Measurements from ENCODE around the gene MYBPC1. TPM values are rescaled to one million over a fixed set of nuclear protein-coding genes. Genes with fewer than 3 reads are reported as not detected.

MYBPC1 gene
- polyA plus RNA-seq, 1 of the 3 experiments (the other 2 are of a cell fraction), result not detected

DNA sequence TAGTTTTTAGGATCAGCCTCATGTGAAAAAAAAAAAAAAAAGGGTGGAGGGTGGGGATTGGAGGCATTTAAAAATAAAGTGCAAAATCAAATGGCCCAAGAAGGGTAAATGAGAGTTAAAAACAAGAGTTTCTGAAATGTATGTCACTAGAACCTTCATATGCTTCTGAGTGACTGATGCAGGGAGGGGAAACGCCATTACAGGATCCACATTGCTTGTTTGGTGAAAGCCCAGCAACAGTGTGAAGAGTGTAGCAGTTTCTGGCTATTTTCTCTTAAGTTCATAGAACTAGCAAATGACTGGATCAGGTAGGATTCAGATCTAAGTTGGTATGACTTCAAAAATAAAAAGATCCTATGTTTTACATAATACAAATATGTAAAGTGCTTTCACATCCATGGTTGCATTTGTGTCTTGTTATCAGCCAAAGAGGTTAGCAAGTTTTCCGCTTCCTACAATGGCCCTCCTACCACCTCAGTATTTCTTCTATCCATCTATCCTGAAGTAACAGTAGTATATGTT, 105.6 kb downstream of the MYBPC1 start:
- ChIA-PET CTCF (no interaction called here), POLR2A (no interaction called here)
- H3K9ac ChIP-seq, result no peak overlapping the region
- no peaks in the 10 kb centered on the region for H3K36me3 ChIP-seq (replicated peaks in 1 of 2; ENCODE audit: control insufficient read depth in 1 of 2, insufficient read depth in 2 of 2, low read length in 1 of 2)
- WGBS (ENCODE audit: low lambda C conversion rate), result 100% methylated on average over 2 of the region's 2 CpGs
- no peaks in the 10 kb centered on the region for H3K27me3 ChIP-seq (ENCODE audit: insufficient read depth)
- peaks cover 3% of the 10 kb centered on the region for H3F3A ChIP-seq (replicated peaks; ENCODE audit: insufficient read depth)
- no peaks in the 10 kb centered on the region for H3K9me2 ChIP-seq
- peaks cover 24% of the 10 kb centered on the region; the same call in 1 of the 2 replicates for H3K79me2 ChIP-seq (ENCODE audit: insufficient read depth)
- no peak overlapping the region for H3K4me3 ChIP-seq (ENCODE audit: low read depth in 2 of 2, low read length in 1 of 2)
- no peaks in the 10 kb centered on the region for H3K9me3 ChIP-seq
- DNase-seq, result no peak
- TF ChIP-seq CHD2 (IDR thresholded peaks at IDR 0.05; ENCODE audit: low read length, partially characterized antibody) (no peak), NFIC (IDR thresholded peaks at IDR 0.05; ENCODE audit: borderline replicate concordance) (no peak)
- no peak overlapping the region for H3K4me2 ChIP-seq
- H3K27ac ChIP-seq (ENCODE audit: low read depth in 2 of 2, low read length in 1 of 2), result no peak overlapping the region
- peaks cover 0 to 11% of the 10 kb centered on the region in 2 experiments; a peak in 2 of 4 replicates for H3K4me1 ChIP-seq (ENCODE audit: control insufficient read depth in 1 of 2, insufficient read depth in 2 of 2, low read depth in 1 of 2, low read length in 1 of 2)
- no peaks in the 10 kb centered on the region for H4K20me1 ChIP-seq (ENCODE audit: insufficient read depth)
- no peak overlapping the region for H2AFZ ChIP-seq (ENCODE audit: low read depth)

DNA sequence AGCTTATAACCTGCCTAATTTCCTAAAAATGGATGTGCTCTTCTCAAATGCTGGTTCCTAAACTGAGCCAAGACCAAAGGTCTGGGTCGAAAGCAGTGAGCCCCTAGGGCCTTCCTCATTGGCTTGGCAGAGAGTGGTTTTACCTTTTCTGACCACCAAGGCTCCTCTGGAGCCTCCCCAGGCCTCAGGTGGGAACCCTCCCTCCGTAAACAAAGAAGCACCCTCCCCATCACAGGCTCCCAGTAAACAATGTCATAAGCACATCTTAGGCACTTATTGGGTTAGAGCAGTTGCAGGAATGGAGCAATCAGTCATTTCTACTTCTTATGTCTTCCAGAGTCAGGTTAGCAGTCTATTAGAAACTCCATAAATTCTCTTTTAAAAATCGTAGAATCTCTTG, 108.7 kb downstream of the MYBPC1 start:
- Histone ChIP-seq H3K9me2 (no peaks in the 10 kb centered on the region), H3K4me2 (no peak overlapping the region), H3F3A (replicated peaks; ENCODE audit: insufficient read depth) (no peaks in the 10 kb centered on the region), H4K20me1 (ENCODE audit: insufficient read depth) (no peaks in the 10 kb centered on the region), H3K9ac (no peak overlapping the region), H3K79me2 (ENCODE audit: insufficient read depth) (peaks cover 23% of the 10 kb centered on the region; the same call in 1 of the 2 replicates), H3K9me3 (no peaks in the 10 kb centered on the region), H3K27me3 (ENCODE audit: insufficient read depth) (no peaks in the 10 kb centered on the region), H3K27ac (ENCODE audit: low read depth in 2 of 2, low read length in 1 of 2) (no peak overlapping the region), H3K4me1 (ENCODE audit: control insufficient read depth in 1 of 2, insufficient read depth in 2 of 2, low read depth in 1 of 2, low read length in 1 of 2) (peaks cover 0 to 1% of the 10 kb centered on the region in 2 experiments; a peak in 1 of 4 replicates), H2AFZ (ENCODE audit: low read depth) (no peak overlapping the region), H3K36me3 (replicated peaks in 1 of 2; ENCODE audit: control insufficient read depth in 1 of 2, insufficient read depth in 2 of 2, low read length in 1 of 2) (no peaks in the 10 kb centered on the region), H3K4me3 (ENCODE audit: low read depth in 2 of 2, low read length in 1 of 2) (no peak overlapping the region)
- ChIA-PET CTCF (interaction anchor here (1.1 kb wide), 1 partner anchor 33 kb away, joined by 3 read pairs; no protein-coding TSS in a partner anchor), POLR2A (no interaction called here)
- TF ChIP-seq SIN3A (IDR thresholded peaks at IDR 0.05; ENCODE audit: borderline replicate concordance, low read depth, low read length) (no peak), NFIC (IDR thresholded peaks at IDR 0.05; ENCODE audit: borderline replicate concordance) (no peak), NRF1 (IDR thresholded peaks at IDR 0.05; ENCODE audit: low read depth, low read length) (no peak), RFX5 (IDR thresholded peaks at IDR 0.05; ENCODE audit: low read length) (no peak), MXI1 (IDR thresholded peaks at IDR 0.05; ENCODE audit: low read depth, low read length) (no peak), FOXM1 (IDR thresholded peaks at IDR 0.05; ENCODE audit: low read depth) (no peak), FOSL2 (IDR thresholded peaks at IDR 0.05; ENCODE audit: borderline replicate concordance, low read depth) (no peak), EP300 (IDR thresholded peaks at IDR 0.05; ENCODE audit: borderline replicate concordance in 1 of 2, low read depth in 1 of 2, low read length in 1 of 2) (no peak), GATA2 (CRISPR knock-in tag; IDR thresholded peaks at IDR 0.05) (no peak), SMC3 (IDR thresholded peaks at IDR 0.05; ENCODE audit: low read depth, low read length) (no peak)
- TF ChIP-seq, protein P1, sequence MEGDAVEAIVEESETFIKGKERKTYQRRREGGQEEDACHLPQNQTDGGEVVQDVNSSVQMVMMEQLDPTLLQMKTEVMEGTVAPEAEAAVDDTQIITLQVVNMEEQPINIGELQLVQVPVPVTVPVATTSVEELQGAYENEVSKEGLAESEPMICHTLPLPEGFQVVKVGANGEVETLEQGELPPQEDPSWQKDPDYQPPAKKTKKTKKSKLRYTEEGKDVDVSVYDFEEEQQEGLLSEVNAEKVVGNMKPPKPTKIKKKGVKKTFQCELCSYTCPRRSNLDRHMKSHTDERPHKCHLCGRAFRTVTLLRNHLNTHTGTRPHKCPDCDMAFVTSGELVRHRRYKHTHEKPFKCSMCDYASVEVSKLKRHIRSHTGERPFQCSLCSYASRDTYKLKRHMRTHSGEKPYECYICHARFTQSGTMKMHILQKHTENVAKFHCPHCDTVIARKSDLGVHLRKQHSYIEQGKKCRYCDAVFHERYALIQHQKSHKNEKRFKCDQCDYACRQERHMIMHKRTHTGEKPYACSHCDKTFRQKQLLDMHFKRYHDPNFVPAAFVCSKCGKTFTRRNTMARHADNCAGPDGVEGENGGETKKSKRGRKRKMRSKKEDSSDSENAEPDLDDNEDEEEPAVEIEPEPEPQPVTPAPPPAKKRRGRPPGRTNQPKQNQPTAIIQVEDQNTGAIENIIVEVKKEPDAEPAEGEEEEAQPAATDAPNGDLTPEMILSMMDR (IDR thresholded peaks at IDR 0.05), result no peak
- TF ChIP-seq, protein P2, sequence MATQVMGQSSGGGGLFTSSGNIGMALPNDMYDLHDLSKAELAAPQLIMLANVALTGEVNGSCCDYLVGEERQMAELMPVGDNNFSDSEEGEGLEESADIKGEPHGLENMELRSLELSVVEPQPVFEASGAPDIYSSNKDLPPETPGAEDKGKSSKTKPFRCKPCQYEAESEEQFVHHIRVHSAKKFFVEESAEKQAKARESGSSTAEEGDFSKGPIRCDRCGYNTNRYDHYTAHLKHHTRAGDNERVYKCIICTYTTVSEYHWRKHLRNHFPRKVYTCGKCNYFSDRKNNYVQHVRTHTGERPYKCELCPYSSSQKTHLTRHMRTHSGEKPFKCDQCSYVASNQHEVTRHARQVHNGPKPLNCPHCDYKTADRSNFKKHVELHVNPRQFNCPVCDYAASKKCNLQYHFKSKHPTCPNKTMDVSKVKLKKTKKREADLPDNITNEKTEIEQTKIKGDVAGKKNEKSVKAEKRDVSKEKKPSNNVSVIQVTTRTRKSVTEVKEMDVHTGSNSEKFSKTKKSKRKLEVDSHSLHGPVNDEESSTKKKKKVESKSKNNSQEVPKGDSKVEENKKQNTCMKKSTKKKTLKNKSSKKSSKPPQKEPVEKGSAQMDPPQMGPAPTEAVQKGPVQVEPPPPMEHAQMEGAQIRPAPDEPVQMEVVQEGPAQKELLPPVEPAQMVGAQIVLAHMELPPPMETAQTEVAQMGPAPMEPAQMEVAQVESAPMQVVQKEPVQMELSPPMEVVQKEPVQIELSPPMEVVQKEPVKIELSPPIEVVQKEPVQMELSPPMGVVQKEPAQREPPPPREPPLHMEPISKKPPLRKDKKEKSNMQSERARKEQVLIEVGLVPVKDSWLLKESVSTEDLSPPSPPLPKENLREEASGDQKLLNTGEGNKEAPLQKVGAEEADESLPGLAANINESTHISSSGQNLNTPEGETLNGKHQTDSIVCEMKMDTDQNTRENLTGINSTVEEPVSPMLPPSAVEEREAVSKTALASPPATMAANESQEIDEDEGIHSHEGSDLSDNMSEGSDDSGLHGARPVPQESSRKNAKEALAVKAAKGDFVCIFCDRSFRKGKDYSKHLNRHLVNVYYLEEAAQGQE (IDR thresholded peaks at IDR 0.05; ENCODE audit: low read depth, low read length), result no peak
- WGBS (ENCODE audit: low lambda C conversion rate), result 91% methylated on average over 3 of the region's 3 CpGs
- no peak for DNase-seq

All from SK-N-SH (cell line).